ENCODE measurements around the gene CEP170.

The CEP170 gene

DNA sequence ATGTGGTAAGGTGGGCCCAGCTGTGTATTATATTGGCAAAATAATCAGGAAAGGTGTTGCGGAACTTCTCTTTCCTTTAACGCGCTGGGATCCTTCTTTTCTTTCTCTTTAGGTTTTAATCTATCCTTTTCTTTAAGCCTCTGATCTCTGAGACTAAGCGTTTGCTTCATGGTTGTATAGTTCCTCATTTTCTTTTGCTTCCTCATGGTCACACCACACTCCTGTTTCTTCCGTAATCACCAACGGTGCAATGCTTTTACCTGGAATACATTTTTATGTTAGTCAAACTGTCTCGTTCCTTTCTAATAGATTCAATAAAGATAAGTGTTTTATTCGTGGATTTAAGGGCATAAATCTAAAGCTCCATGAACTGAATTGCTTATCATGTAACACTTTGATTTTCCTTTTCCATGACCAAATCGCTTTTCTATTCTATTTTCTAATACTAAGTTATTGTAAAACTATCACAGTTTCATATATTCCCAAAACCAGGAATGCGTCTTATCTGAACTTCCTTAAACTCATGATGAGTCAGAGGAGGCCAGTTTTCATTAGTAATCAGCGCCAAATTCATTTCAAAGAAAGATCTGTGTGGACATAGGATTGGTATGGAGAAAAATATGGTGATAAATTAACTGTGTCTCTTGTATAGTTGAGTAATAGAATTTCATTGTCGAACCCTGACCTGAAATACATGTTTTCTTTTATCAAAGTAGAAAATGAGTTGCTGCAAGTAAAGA is 13.0 kb upstream of the CEP170 start:
- DNase-seq (ENCODE audit: low read depth in 2 of 2): no peak

DNA sequence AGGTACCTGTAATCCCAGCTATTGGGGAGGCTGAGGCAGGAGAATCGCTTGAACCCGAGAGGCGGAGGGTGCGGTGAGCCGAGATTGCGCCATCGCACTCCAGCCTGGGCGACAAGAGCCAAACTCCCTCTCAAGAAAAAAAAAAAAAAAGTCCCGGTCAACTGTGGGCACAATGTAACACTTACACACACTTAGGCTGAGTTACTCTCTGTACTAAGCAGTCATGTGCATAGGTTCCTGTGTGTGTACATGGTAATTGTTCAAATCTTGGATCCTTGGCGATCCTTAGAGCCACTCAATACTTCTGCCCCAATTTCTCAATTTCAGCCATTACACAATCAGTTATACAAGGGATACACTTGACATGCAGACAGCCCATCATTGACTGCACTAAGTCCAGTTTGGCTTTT is 12.4 kb upstream of the CEP170 start:
- no peak for DNase-seq (ENCODE audit: low read depth in 2 of 2)

DNA sequence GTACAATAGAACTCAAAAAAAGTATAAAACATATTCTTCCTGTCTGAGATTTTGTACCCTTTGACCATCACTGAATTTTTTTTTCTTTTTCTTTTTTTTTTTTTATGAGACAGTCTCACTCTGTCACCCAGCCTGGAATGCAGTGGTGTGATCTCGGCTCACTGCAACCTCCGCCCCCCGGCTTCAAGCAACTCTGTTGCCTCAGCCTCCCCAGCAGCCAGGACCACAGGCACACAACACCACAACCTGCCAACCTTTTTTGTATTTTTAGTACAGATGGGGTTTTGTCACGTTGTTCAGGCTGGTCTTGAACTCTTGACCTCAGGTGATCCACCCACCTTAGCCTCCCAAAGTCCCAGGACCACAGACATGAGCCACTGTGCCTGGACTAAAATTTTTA is 11.2 kb upstream of the CEP170 start:
- no peak for DNase-seq (ENCODE audit: low read depth in 2 of 2)

DNA sequence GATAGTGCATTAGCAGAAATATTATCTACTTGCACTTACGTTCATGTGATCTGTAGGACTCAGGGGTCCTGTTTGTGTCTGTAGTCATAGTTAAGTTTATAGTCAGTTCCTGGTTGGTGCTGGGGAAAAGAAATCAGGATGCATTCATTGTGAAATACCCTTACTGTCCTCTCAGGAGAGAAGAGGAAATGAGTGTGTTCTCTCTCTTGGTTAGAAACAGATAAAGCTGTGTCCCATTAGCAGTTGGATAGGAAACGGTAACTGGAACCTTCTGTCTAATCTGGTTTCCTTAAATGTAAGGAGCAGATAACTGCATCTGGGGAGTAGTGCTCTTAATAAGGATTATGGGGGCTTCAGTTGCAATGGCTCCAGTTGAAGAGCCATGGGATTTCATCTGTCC is 9.6 kb upstream of the CEP170 start:
- DNase-seq (ENCODE audit: low read depth in 2 of 2): no peak

DNA sequence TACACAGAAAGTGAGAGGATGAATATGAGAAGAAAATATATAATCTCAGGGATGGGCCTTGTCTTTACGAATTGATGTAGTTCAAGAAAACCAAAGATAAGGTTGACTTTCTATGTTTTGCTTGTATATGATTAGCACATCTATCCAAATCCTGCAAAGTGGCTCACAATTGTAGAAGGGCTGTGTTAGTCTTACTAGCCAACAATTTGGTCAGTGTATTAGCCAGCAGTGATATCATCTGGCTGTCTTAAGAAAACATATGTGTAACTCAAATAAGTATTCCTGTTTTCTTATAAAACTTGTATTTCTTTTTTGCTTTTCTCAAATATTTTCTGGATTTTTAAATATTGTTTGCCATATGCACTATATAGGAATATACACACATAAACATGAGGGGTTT is 6.3 kb upstream of the CEP170 start:
- no peak for DNase-seq (ENCODE audit: low read depth in 2 of 2)

DNA sequence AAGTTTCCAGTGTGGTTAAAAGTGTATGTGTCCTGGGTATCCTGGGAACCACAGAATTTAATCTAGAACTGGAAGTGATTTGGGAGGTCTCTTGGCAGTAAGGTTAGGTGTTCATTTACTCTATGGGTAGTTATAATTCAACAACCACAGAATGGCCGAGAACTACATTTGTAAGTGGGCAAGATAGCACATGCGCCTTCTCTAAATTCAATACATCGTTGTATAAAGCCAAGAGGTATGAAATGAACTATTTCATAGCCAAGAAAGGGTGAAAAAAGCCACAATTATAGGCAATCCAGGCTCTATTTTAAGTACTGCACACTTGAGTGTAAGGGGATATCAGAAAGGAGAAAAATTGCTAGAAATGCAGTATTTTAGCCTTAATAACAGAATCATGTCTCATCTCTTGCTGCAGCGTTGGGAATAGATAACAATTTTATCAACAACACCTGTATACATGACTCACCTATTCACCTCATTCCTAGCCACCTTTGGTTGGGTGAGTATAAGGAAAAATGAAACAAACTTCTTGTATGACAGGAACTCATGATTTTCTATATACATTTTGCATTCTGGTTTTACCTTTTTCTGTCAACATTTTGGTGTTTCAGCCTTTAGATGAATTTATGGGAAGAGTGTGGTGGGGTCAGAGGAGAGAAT is 5.3 kb upstream of the CEP170 start:
- no peak for DNase-seq (ENCODE audit: low read depth in 2 of 2)

DNA sequence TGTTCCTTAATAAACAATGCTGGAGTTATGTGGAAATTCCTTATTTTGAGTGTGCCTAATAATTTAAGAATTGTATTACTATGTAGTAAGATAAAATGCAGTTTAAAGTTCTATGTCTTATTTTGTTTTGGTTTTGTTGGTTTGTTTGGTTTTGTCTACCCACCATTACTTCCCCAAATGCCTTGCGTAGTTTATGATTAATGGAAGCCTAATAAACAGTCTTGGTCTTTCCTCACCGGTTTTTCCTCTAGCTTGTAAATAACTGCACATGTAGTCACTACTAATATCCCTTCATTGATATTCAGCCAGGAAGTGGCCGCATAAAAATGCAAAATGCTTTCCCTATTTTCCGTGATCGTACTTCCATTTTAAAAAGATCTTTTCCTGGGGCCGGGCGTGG is 3.6 kb upstream of the CEP170 start:
- DNase-seq (ENCODE audit: low read depth in 2 of 2): no peak

DNA sequence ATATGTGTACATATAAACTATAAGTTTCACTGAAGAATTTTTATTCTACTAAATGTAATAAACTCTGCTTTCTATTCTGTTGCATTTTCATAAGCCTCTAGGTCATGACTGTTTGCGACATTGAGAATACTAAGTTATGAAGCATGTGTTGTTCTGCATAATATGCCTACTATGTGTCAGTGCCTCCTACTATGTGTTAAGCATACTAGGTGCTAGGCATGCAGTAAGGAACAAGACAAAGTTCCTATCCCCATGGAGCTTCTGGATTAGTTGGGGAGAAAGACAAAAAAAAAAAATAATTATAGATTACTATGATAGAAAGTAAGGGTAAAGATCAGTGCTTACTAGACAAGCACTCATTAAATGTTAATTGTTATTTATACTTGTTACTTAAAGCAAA is 2.1 kb upstream of the CEP170 start:
- no peak for DNase-seq (ENCODE audit: low read depth in 2 of 2)

DNA sequence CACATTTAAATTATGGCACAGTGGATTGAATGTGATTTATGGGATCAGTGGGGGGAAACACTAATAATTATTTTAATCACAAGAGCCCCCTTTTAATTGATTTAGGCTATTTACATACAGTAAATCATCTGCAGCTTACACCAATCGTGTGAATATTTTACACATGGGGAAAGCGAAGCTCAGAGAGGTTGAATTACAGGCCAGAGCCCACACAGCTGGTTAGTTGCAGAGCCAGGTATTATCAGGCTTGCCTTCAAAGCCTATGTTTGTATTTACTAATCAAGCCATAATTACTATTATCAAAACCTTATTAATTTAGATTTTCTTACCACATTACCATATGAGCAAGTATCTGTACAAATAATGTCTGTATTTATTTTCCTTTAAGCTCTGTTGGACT is 1.5 kb upstream of the CEP170 start:
- DNase-seq (ENCODE audit: low read depth in 2 of 2): no peak

DNA sequence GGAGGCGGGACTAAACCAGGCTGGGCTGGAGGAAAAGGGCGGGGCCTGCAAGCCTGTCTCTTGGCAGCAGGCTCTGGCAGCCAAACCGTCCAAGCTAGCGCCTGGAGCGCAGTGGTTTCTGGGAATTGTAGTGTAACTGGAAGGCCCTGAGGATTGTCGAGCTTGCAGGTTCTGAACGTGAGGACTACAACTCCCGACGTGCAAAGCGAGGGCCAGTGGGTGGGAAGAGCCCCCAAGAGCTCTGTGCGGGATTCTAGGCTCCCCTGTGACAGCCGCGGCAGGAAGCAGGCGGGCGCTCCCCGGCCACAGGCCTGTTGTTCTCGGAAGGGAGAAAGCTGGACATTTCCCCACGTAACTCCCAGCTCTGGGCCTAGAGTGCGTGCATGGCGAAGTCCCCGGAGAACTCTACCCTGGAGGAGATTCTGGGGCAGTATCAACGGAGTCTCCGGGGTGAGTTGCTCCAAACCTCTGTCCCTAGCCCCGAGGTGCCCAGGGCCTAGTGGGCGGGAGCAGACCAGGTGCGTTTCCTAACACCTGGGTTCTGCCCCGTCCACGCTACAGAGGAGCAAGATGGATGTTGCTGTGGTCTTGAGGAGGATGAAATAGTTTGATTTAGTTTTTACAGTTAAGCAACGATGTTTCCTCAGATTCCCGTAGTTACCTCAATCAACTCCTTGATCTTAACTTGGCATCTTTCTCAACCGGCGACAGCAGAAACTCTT is 871 bp upstream of the CEP170 start, which contains the start of gene SDCCAG8:
SDCCAG8 (plus strand) TSS at position 251 of the 722 bp plus-strand sequence; CDS start at position 384, 133 bp downstream.
- DNase-seq (ENCODE audit: low read depth in 2 of 2): peak; percentile 84 to 85

DNA sequence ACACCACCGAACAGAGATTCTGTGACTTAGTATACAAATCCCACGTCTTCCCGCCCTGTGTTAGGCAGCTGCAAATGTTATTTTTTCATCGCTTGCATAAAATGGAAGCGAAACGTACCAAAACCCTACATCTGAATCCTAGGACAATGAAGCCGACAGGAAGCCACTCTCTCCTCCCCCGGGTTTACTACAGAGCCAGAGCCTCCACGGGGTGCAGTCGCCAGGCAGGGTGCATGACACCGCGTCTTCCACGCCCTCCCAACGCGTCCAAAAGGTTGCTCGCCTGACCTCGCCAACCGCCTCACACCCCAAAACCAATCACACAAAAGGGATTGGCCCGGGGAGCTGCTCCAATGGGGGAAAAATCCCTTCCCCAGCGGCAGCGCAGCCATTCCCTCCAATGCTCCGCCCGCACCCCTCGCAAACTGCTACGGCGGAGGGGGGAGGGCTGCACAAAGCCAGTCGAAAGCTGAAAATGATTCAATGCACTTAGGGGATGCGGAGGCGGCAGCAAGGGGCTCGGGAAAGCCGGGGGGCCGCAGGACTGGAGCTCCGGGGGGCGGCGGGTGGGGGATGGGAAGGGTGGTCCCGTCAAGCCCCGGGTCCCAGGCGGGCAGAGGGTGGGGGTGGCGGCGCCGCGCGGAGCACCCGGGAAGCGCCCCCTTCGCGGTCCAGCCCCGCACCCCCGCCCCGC is 701 bp downstream of the CEP170 start:
- DNase-seq (ENCODE audit: low read depth in 2 of 2): peak; percentile 23 to 57

DNA sequence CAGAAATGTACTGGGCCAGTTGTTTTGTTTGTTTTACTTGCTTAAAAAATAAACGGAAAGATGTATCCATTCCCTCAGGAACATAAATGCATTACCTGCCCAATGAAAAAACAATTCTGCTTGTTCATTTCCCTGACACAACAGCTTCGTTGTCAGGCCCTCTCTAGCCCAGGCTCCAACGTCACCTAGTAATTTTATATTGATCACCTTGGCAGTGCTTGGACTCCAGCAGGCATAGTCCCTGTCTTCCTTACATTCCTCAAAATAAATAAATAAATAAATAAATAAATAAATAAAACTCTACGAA is 1.2 kb downstream of the CEP170 start:
- DNase-seq (ENCODE audit: low read depth in 2 of 2): no peak

DNA sequence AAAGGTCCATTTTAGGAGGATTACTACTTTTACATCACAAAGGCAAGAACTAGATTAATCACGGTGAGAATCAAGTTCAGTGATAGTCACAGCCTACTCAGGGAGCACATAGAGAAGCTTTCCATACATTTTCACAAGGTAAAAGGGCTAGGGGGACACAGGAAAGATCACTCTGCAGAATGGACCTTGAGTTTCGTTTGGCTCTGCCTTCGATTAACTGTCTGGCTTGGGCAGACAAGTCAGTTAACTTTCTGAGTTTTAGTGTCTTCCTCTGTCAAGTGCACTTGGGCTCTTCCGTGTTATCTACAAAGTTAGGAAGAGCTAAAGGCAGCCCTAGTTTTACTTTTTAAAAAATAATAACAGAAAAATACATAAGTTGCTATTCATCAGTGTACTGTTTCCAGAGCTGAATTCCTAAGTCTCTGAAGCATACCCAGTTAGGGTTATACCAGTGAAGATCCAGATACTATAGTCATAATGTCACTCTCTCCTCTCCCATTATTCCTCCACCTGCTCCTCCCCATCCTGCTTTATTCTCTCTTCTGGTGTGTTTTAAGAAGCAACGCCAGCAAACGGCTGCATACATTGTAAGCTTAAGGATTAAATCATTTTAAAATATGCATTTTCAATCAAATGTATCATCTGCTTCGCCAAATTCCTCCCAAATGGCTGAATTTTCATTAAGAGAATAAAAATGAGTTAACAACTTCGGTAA is 1.7 kb downstream of the CEP170 start:
- DNase-seq (ENCODE audit: low read depth in 2 of 2): no peak

DNA sequence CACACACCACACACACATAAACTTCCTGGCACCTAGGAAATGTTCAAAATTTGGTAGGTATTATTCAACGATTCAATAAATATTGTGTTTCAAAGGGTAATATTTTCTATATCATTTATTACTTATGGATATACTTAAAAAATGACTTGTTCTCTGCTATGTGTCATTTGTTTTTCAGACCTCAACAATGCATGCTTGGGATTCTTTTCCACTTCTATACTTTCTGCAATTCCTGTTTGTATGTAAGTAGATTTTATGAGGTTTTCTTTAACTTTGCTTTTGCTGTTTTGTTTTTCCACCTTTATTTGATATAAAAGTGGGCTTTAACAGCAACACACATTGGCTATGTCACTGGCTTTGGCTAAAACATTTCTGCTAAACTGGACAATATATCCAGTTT is 3.5 kb downstream of the CEP170 start:
- DNase-seq (ENCODE audit: low read depth in 2 of 2): no peak

DNA sequence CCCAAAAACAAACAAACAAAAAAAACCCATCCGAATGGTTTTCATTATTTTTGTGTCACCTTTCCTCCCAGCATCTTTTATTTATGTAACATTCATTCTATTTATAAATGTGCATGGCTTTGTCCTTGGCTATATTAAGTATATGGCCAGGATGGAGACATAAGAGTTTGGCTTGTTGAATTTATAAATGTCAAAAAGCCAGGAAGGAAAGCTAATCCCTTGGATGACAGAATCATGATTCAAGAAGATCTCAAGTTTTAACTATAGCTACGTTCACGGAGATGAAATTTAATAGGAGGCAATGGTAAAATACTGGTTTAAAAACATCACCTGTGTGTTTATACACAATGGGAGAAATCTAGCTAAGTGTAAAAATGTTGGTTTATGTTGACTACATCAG is 5.0 kb downstream of the CEP170 start:
- DNase-seq (ENCODE audit: low read depth in 2 of 2): no peak

DNA sequence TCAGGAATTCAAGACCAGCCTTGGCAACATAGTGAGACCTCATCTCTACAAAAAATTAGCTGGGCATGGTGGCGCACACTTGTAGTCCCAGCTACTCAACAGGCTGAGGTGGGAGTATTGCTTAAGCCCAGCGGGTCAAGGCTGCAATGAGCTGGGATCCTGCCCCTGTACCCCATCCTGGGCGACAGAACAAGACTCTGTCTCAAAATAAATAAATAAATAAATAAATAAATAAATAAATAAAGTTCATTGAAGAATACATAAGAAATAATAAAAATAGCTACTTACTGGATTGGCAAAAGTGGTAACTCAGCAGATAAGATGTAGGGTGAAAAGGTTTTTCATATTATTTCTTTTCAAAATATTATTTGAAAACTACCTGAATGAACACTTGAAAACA is 5.9 kb downstream of the CEP170 start:
- no peak for DNase-seq (ENCODE audit: low read depth in 2 of 2)

DNA sequence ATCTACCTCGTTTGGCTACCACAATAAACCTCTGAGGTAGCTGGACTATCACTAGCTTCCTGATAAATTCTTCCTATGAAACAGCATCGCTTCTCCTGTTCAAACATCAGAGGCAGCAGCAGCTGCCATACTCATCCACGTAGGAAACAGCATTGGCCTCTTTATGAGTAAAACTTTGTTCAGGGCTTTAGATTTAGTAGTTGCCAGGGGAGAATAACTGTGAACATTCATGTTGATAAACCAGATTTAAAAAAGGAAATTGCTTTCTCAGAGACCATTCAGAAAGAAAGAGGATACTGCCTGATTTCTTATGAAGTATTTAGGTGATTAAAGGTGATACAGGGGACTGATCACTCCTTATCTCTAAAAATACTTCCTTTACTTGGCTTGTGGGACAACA is 7.2 kb downstream of the CEP170 start:
- DNase-seq (ENCODE audit: low read depth in 2 of 2): no peak

DNA sequence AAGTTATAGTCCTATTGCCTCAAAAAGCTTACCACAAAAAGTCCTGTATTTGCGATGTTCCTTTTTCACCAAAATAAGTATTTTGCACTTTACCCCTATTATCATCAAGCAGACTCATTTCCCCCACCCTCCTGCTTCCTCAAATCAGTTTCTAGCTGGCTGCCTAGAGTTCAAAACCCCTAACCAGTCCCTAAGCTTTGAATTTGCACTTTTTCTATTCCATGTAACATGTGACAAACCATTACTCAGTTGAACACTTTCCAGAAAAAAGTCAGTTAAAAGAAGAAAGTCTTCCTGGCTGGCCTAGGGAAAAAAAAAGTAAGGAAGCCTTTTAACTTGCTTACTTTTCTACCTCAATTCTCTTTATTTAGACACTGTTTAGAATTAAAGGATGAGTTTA is 8.2 kb downstream of the CEP170 start:
- no peak for DNase-seq (ENCODE audit: low read depth in 2 of 2)

DNA sequence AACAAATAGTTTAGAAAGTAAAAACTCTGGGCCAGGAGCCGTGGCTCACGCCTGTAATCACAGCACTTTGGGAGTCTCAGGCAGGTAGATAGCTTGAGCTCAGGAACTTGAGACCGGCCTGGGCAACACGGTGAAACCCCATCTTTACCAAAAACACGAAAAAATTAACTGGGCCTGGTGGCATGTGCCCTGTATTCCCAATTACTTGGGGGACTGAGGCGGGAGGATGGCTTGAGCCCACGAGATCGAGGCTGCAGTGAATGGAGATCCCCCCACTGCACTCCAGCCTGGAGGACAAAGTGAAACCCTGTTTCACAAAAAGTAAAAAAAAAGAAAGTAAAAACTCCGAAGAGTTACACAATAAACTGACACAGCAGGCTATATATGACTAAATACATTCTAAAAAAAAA is 10.6 kb downstream of the CEP170 start:
- DNase-seq (ENCODE audit: low read depth in 2 of 2): no peak

DNA sequence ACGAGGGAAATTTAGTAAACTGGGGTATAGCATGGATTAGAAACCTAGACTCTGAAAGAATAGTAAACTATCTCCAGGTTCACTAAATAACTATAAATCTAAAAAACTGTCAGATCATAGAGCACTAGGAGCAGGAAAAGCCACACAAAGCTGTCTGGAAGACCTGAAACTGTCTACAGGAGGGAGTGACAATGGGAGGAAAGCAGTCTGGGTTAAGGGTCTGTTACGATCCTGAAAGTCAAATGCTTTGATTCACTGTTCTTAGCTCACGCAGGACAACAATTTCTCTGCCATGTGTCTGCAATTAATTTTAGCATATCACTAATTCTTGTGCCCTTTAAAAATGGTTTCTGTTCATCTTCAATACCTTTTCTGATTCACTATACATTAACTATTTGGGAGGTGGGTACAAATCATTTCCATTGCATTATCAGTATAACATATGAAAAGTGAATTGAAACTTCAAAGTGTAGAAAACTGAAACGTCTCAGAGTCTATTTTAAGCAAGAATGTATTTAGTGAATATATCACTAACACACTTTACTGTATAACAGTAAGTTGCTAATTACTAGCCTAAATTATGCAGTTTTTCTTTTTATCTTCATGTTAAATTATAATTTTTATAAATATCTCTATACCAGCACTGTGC is 18.4 kb downstream of the CEP170 start:
- DNase-seq (ENCODE audit: low read depth in 2 of 2): no peak

DNA sequence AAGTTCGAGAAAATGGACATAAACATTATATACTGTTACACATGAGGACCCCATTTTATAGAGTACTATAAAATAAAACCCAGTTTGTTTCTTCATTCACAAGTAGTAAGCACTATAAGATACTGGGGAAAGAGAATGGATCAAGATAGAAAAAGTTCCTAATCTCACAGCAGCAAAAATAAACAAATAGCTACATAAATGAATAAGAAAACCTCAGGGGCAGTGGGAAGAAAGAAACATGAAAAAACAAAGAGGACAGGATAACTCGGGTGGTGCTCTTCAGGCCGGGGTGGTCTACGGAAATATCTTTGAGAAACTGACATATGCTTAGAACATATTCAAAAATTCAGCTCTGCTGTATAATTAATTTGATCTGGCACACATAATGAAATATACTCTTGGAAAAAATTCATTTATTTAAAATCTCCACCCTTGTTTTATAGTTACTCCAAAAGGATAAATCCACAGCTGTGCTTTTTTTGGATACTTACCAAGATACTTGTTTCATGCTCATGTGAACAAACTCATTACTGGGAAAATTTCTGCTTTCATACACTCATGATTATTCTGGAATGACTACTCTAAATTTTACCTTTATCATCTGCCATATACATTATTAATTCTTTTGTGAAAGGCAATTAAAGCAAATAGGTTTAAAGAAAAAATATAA is 20.0 kb downstream of the CEP170 start:
- no peak for DNase-seq (ENCODE audit: low read depth in 2 of 2)

Data from stimulated activated CD4-positive, alpha-beta T cell treated with anti-CD3 and anti-CD28 coated beads, Interleukin-1b, Interleukin-23, amount 100 ng/mL, for 4 hours (primary cell).